ENCODE results near the gene UBE2R2.
"Not testable (repeated sequence)": the region's sequence is repeated elsewhere in the genome, so short reads cannot be mapped to it uniquely, and the experiment has no call there.

The UBE2R2 gene

GRCh38 chr9:33799928-33800704 is 16.8 kb upstream of the UBE2R2 start:
- DNase-seq (ENCODE audit: low spot score): no peak

GRCh38 chr9:33800886-33801285 is 16.1 kb upstream of the UBE2R2 start:
- DNase-seq (ENCODE audit: low spot score): no peak

GRCh38 chr9:33801943-33802500 is 14.9 kb upstream of the UBE2R2 start:
- not testable (repeated sequence) for DNase-seq (ENCODE audit: low spot score)

GRCh38 chr9:33804196-33804595 is 12.8 kb upstream of the UBE2R2 start:
- DNase-seq (ENCODE audit: low spot score): not testable (repeated sequence)

- DNase-seq (ENCODE audit: low spot score): not testable (repeated sequence)
Observed at GRCh38 chr9:33807156-33807555, 9.8 kb upstream of the UBE2R2 start.

GRCh38 chr9:33808979-33809322 is 8.0 kb upstream of the UBE2R2 start:
- DNase-seq (ENCODE audit: low spot score): not testable (repeated sequence)

- no peak for DNase-seq (ENCODE audit: low spot score)
Observed at GRCh38 chr9:33809506-33809905, 7.5 kb upstream of the UBE2R2 start.

- DNase-seq (ENCODE audit: low spot score): peak; percentile 68
Observed at GRCh38 chr9:33813712-33814641, 3.0 kb upstream of the UBE2R2 start.

GRCh38 chr9:33815781-33816180 is 1.2 kb upstream of the UBE2R2 start:
- no peak for DNase-seq (ENCODE audit: low spot score)

- peak; percentile 77 for DNase-seq (ENCODE audit: low spot score)
Observed at GRCh38 chr9:33817327-33818166, 587 bp downstream of the UBE2R2 start.

GRCh38 chr9:33818167-33818846 is 1.3 kb downstream of the UBE2R2 start:
- DNase-seq (ENCODE audit: low spot score): no peak

GRCh38 chr9:33818847-33819500 is 2.0 kb downstream of the UBE2R2 start:
- peak; percentile 64 for DNase-seq (ENCODE audit: low spot score)

- no peak for DNase-seq (ENCODE audit: low spot score)
Observed at GRCh38 chr9:33820231-33820745, 3.3 kb downstream of the UBE2R2 start.

- no peak for DNase-seq (ENCODE audit: low spot score)
Observed at GRCh38 chr9:33823801-33824200, 6.8 kb downstream of the UBE2R2 start.

- not testable (repeated sequence) for DNase-seq (ENCODE audit: low spot score)
Observed at GRCh38 chr9:33827285-33827684, 10.3 kb downstream of the UBE2R2 start.

GRCh38 chr9:33829641-33830230 is 12.8 kb downstream of the UBE2R2 start:
- not testable (repeated sequence) for DNase-seq (ENCODE audit: low spot score)

- no peak for DNase-seq (ENCODE audit: low spot score)
Observed at GRCh38 chr9:33835625-33836260, 18.8 kb downstream of the UBE2R2 start.

- DNase-seq (ENCODE audit: low spot score): peak; percentile 50
Observed at GRCh38 chr9:33836261-33836660, 19.3 kb downstream of the UBE2R2 start.

GRCh38 chr9:33837138-33837537 is 20.2 kb downstream of the UBE2R2 start:
- no peak for DNase-seq (ENCODE audit: low spot score)

GRCh38 chr9:33840381-33840780 is 23.4 kb downstream of the UBE2R2 start:
- peak; percentile 52 for DNase-seq (ENCODE audit: low spot score)

Measured in GM03348 (cell line).